Fibroblast of pulmonary artery (primary cell): ENCODE measurements around the gene WWOX.

Experiments used
- DNase-seq: peaks from one replicate; pipeline ENCODE4 v3.0.0-alpha.2; 2010; ENCODE audit warnings: low read depth
- H3K4me3 ChIP-seq: replicated peaks from 2 replicates; pipeline ENCODE4 v1.5.1; 2011; ENCODE audit warnings: low read depth, mild to moderate bottlenecking, control low read depth, low read length, moderate library complexity
- CTCF ChIP-seq: IDR thresholded peaks from 2 replicates; pipeline ENCODE4 v1.5.1; 2011; ENCODE audit warnings: mild to moderate bottlenecking, control low read depth, low read length, inconsistent platforms; ENCODE audit errors: missing control alignments

The WWOX gene

GRCh38 chr16:78376452-78376851 is 277.0 kb downstream of the WWOX start:
- no peak for DNase-seq
- no peak overlapping the region for H3K4me3 ChIP-seq
- TF ChIP-seq CTCF, result no peak

DNA sequence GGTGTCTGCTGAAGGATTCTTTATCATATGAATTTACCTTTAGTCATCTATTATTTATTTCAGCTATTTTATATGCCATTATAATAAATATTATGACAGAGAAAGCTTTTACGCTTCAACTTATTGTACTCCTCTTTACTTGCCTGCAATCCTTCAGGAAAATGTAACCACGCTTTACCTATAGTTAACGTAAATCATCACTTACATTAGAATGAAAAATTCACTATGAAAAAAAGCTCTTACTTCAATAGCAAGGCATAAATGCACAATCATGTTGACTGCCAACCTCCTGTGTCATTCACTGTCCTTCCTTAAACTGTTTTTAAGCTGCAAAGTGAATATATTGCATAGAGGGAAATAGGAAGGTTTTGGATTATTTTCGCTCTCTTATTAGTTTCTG is 277.9 kb downstream of the WWOX start:
- no peak overlapping the region for H3K4me3 ChIP-seq
- TF ChIP-seq CTCF, result no peak
- DNase-seq, result no peak

- no peak for DNase-seq
- no peak for TF ChIP-seq CTCF
- H3K4me3 ChIP-seq, result no peak overlapping the region
Measured at GRCh38 chr16:78381060-78381459, 281.6 kb downstream of the WWOX start.

DNA sequence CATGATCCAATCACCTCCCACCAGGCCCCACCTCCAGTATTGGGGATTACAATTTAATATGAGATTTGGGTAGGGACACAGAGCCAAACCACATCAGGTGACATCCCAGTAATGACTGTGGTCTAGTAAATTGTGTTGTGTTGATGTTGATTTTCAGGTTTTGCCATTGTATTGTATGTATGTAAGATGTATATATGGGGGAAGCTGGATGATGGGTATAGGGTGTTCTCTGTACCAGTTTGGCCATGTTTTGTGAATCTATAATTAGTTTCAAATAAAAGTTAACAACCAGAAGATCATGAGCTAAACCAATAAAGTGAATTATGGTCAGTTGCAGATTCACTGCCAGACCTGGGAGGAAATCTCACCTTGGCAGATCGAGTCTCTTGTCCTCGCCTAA is 283.7 kb downstream of the WWOX start:
- no peak overlapping the region for H3K4me3 ChIP-seq
- DNase-seq, result no peak
- no peak for TF ChIP-seq CTCF

- no peak for DNase-seq
- no peak overlapping the region for H3K4me3 ChIP-seq
- no peak for TF ChIP-seq CTCF
Measured at GRCh38 chr16:78385086-78385805, 285.8 kb downstream of the WWOX start.

GRCh38 chr16:78386557-78387324 is 287.3 kb downstream of the WWOX start:
- no peak for TF ChIP-seq CTCF

More at GRCh38 chr16:78386557-78387324, 287.3 kb downstream of the WWOX start:
- DNase-seq, result no peak
- no peak overlapping the region for H3K4me3 ChIP-seq
